Activated CD8-positive, alpha-beta memory T cell treated with anti-CD3 and anti-CD28 coated beads, Interleukin-2, amount 50 U/mL, for 48 hours (primary cell): ENCODE measurements around the gene SMAD3.
"Not testable (repeated sequence)": the region's sequence is repeated elsewhere in the genome, so short reads cannot be mapped to it uniquely, and the experiment has no call there.

Experiments used
- DNase-seq: peaks from one replicate; pipeline ENCODE4 v3.0.0-alpha.2; 2020

SMAD3 gene

DNA sequence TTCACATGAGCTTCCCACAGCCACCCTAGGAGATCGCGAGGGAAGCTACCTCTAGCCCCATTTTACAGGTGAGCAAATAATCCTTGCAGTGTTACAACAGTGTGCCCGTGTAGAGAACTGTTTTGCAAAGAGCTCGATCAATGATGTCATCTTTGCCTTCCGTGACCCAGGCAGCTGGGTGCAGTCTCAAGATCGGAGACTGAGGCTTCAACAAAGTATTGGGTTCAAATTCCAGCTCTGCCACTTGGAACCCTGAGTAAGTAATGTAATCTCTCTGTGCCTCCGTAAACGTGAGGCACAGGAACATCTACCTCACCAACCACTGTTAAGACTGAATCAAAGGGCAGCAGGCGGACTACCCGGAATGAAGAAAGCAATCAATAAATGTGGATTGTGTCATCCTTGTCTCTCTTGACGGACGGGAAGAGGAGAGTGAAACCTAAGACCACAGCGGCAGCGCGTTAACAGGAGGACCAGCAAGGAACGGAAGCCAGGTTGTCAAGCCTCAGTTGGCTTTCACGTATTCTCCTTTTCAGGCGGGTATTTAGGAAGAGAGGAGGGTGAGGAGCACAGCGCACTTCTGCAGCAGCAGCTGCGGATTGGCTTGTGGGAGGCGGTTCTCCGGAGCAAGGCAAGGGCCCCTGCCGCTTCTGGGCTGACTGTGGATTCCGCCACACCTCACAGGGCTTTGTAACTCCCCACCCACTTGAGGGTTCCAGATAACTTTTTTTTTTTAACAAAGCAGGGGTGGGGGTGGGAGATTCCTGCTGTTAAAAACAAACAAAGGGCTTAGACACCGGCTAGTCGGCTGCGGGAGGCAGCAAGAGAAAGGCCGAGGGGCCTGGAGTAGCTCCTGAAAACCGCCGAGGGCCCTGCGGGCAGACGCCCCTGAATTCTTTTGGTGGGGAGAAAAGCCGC lies 1.5 kb upstream of the SMAD3 start:
- no peak for DNase-seq

DNA sequence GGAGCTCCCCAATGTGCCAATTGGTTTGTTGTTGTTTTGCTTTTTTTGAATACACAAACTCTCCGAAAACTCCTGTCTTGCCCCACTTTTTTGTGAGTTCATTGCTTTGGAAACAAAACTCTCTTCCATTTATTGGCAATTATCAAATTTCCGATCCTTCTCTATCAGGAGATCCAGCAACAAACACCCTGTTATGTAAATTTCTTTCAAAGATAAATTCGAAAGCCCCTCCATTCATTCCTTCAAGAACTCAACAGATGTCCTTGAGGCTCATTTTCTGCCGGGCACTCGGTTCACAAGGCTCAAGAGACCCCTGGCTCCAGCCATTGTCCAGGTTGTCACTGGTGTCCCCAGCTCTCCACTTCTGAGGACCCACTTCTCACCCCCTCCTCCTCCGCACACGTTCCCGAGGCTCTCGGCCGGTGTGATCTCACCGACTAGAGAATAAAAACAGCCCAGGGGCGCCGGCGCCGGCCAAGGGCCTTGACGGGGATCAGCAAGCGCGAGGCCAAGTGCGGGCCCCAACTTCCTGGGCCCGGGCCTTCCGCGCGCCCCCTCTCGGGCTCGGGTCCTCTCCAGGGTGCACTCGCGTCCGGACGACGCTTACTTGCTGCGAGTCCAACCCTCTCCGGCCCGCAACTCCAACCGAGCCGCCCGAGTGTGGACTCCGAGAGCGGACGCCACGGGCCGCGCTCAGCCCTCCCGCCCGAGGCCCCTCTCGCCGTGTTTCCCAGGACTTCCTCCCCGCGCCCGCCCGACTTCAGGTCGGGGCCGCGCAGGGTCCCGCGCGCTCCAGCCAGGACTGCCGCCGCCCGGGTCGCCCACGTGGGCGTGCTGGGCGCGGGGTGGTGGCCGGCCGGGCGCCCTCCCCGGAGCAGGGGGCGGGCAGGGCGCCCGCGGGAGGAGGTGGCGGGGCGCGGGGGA lies 533 bp upstream of the SMAD3 start:
- DNase-seq = peak; percentile 72

DNA sequence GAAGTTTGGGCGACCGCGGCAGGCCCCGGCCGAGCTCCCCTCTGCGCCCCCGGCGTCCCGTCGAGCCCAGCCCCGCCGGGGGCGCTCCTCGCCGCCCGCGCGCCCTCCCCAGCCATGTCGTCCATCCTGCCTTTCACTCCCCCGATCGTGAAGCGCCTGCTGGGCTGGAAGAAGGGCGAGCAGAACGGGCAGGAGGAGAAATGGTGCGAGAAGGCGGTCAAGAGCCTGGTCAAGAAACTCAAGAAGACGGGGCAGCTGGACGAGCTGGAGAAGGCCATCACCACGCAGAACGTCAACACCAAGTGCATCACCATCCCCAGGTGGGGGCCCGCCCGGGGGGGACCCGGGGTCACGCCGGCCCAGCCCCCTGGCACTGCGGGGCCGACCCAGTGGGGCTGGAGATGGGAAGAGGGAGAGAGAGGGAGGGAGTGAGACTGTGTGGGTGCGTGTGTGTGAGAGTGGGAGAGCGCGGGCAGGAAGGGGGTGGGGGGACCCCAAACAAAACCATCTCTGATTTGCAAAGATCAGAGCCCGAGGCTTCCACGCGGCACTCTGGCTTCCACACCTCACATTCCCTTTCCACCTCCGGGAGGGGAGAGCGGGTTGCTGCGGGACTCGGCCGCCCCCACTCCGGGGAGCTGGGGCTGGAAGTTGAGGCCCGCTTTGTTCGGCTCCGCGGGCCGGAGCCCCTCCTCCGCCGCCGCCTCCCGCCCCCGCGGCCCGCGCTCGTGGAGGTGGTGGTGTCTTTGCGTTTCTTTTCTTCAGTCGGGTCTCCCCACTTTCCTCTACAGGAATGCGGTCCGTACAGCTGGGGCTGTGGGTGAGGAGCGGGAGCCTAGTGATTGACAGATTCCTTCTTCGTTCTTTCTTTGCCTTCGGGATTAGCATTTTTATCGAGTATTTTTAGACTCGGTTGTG lies 898 bp downstream of the SMAD3 start:
- DNase-seq = peak; percentile 68

DNA sequence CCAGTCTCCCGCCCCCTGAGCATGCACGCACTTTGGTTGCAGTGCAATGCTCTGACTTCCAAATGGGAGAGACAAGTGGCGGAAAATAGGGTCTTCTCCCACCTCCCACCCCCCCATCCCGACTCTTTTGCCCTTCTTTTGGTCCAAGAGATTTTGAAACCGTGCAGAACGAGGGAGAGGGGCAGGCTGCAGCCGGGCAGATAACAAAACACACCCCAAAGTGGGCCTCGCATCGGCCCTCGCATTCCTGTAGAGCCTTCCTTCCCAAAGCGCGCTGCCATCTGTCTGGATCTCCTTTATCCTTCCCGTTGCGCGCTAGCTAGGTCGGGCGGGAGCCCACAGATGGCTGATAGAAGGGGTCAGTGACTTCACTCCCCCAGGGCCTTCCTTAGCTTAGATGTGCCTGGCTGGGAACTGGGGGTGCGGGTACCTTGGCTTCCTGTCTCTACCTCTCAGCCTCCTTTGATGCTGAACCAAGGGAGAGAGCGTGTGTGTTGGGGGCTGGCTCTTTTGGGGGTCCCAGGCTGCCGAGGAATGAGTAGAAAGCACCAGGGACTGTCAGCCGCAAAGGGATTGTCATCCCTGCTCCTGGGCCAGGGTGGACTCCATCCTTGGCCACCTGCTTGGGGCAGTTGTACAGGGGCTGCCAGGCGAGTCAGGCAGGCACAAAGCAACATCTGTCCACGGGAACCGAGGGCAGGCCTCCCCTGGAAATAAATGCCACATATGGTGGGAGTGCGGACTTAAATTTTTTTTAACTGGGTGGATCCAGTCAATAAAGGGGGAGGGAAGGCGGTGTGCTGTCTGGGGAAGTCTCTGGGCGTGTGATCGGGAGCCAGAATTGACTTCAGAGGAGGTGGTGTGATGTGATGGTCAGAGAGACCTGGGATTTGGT lies 1.8 kb downstream of the SMAD3 start:
- no peak for DNase-seq

DNA sequence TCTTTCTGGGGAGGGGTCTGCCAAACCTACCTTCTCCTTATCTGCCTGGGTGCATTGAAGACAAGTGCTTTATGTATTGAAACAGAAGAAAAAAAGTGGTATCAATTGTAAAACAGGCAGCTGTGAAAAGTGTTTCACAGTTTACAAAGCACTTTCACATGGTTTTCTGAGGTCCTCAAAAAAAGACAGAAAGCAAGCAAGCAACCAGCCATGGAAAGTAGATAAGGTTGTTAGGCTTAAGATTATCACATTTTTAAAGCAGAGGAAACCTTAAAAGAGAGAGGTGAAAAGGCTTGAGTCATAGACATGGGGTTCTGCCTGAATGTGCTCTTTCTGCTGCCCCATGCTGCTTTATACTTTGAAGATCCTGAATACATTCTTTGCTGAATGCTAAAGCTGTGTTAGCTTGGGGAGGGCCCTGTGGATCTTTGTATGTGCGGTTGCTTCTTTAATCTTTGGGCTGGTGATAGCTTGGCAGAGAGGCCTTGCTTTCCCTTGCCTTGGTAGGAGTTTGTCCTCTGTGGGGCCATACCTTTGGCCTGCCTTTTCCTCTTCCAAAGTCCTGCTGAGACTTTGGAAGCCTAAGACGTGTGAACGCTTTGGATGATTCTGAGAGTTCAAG lies 2.6 kb downstream of the SMAD3 start:
- no peak for DNase-seq

DNA sequence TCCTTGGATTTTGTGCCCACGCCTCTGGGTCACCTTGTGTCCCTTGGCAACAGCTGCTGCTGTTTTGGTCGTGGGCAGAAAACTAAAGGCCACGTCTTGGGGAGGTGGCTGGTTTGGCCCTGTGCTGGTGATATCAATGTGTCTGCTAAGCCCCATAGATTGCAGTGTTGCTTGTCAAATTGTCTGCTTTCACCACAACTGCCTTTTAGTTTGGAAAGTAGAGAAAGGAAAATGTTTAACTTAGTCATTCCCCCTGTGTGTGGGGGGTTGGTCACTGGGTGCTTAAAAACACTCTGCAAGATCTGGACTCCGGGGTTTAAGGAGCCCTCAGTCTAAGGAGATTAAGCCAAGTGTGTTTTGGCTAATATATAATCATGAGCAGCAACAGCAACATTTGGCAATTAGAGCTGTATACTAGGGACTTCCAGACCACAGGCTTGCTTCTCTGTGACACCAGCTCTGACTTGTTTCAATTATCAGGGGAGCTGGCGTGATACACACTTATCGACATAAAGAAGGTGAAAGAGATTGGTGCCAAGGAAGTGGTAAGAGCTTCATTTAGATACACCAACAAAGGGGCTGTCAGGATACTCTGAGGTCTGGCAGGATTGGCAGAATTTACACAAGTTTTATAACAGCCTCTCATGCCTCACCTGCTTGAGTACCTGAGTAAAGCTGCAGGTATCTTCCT lies 3.5 kb downstream of the SMAD3 start:
- DNase-seq = no peak

DNA sequence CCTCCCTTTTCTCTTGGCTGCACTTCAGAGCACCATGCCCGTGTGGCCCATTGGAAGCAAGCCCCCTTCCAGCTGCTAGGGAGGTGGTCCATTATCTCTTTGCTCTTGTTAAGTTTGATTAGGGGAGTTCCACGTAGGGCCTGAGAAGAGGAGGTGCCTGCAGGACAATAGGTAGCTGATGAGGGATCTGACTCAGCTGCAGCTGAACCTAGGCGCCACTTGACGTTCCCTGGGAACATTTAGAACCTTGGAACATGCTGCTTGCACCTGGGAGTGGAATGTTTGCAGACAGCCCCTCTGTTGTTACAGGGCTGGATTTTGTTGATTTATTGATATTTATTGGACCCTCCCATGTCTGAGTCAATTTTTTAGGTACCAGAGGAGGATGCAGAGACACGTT lies 4.7 kb downstream of the SMAD3 start:
- no peak for DNase-seq

DNA sequence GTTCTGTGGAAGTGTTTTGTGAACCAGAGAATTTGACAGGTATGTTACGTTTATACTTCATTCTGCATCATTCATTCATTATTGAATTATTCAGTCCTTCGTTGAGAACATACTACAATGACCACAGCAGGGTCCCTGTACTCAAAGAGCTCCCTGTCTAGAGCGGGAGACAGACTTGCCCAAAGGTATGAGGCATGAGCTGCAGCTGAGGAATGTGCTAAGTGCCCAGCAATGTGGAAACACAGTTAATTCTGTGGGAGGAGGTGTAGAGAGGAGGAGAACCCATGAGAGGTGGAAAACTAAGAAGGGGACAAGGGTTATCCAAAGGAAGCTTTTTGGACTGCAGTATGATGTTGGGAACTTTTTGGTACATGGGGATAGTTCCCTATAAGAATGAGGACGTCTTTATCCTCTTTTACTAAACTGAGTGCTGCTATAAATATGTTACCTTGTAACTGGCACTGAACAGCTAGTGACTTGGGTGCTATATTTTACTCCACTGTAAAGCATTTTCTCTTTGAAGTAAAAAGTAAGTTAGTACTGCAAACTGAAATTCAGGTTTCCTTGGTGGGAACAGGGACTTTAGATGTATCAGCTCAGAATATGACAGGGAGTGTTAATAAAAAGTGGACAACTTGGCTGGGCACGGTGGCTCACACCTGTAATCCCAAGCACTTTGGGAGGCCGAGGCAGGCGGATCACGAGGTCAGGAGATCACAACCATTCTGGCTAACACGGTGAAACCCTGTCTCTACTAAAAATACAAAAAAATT lies 5.7 kb downstream of the SMAD3 start:
- DNase-seq = no peak

DNA sequence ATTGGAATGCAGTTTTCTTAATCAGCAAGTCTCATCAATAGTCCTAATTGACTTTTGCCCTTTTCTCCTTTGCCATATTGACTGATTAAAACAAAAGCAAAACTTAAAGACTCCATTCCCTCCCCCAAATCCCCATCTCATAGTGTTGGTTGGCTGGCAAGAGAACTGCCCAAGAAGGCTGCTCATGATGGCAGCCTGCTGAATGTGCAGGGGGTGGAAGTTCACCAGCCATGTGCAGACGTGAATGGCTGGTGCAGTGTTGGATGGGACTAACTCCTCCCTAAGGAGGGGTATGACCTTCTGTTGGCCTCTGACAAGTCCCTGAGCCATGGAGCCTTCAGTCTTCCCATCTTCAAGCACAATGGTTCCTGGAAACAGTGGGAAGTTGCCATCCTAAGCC lies 7.0 kb downstream of the SMAD3 start:
- DNase-seq = no peak

DNA sequence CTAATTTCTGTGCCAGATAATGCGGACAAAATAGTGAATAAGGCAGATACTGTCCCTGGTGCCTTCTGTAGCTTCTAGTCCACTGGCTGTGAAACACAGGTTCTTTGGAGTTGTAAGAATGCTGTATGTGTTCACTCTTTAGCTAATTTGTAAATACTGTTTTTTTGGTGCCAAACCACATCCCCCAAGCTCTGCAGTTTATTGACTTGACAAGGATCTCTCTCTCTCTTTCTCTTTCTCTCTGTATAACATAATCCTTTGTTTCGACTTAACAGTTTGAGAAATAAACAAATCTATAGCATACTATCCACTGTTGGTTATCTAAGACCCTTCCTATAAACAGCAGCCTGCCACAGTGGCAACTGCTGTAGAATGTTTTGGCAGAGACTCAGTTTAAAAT lies 7.6 kb downstream of the SMAD3 start:
- no peak for DNase-seq

DNA sequence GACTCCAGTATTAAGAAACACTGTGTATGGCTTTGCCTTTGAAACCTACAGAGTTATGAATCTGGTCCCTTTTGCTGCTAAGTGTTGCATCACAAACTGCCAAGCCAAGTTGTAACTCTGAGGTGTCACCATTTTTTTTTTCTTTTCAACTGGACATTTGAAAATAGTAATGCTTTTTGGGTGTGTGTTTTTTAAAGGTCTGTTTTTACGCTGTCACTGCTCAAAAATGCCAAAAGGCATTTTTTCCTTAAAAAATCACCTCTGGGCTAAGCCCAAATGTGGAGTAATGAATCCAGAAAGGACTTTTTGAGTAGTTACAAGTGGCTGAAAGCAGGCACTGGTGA lies 9.5 kb downstream of the SMAD3 start:
- no peak for DNase-seq

DNA sequence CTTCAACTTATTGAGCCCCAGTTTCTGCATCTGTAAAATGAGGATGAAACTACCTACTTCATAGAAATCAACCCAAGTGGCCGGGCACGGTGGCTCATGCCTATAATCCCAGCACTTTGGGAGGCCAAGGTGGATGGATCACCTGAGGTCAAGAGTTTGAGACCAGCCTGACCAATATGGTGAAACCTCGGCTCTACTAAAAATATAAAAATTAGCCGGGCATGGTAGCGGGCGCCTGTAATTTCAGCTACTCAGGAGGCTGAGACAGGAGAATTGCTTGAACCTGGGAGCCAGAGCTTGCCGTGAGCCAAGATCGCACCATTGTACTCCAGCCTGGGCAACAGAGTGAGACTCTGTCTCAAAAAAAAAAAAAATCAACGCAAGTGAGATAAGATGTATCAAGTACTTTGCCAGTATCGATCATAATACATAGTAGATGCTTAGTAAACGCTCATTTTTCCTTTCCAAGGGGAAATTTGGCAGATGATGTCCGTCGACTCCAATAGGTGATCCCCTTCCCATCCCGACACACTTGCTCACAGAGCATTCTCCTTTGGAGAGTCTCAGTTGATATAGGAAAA lies 10.2 kb downstream of the SMAD3 start:
- not testable (repeated sequence) for DNase-seq

DNA sequence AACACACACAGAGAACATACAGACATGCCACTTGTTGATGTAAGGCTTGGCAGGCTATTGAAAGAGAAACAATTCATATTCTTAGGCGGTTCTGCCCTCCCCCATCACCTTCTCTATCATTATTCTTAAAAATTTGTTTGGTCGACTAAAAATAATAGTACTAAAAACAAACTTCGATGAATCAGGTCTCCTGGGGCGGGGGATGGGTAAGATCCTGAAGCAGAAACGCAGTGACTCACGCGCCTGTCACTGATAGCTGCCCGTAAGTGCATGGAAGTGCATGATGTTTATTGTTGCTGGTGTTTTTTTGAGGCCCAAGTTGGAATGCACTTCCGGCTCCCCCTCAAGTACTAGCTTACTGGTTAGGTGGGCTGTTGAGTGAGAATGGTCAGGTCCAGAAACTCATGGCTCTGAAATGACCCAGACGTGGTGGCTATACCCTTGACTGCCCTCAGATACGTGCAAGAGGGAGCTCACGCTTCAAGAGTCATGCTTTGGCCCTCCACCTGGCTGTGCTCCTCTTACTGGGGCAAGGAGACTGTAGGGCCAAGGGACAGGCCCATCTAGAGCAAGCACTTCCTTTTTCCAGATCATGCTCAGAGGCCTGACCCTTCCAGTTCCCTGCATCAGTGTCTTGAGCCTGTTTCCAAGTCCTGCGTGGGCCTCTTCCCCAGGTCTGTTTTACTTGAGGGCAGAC lies 10.9 kb downstream of the SMAD3 start:
- DNase-seq = no peak

DNA sequence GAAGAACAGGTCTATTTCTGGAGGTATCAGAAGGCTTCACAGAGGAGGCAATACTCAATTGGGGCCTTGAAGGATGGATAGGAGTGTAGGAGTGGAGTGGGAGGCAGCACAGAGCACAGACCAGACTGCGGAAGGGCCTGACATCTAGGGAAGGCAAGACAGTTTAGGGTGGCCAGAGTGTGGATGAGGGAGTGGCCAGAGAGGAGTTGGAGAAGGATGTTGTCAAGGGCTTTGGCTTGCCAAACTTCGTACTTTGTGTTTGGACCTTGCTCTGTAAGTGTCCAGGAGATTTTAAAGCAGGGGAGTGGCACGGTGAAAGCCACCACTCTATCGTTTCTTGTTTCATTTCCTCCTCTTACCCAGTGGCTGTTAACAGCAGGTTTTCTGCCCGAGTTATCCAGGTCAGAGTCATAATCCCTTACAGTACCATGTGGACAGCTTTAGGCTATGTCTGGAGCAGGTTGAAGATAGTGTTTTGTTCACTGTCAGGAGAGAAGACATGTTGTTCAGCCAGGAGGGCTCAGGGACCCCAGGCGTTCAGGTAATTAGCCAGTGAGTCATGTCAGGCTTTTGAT lies 12.3 kb downstream of the SMAD3 start:
- DNase-seq = no peak

DNA sequence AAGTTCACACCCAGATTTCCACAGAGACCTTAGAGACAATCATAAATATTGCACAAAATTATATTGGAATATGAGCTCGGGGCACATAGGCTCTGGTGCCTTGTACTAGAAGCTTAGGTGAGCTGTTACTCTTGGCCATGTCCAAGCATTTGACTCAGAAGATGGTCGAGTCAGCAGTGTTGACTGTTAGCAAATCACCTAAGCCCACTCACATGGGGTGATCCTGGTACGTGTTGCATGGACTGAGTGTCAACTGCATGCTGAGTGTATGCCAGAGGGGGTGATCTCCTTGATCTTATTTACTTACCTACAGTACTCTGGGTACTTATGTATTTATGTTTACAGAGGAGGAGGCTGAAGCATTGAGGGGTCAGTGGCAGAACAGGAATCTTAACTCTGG lies 14.0 kb downstream of the SMAD3 start:
- DNase-seq = no peak

DNA sequence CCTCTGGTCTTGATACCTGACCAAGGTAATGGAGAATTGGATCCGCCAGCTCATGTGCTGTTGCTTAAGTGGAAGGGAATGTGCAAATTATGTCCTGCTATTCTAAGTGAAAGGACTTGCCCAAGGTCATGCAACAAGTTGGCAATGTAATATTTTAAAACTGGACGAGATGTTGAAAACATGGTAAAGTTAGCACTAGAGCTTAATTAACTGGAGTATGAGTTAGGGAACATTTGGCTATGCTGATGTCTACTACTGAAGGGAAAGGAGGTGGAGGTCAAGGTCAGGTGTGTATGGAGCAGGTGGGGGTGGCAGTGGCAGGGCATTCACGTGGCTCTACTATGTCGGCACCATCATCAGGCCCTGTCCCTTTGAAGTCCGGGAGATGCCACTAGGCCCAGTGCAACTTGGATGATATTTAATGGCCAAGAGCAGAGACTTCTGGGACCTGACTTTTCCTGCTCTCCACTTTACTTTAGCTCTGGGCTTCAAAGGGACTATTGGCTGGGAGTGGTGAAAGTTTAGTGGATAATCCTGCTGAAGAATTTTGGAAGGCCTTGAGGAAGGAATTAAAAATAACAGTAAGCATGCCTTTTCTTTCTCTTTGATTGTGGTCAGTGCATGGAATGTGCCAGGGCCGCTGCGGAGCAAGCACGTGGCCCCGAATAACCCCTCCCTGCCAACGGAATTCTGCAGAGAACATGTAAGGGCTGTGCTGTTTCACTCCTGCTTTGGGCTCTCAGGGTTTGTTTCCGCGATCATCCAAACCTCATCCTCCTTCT lies 14.9 kb downstream of the SMAD3 start:
- DNase-seq = no peak

DNA sequence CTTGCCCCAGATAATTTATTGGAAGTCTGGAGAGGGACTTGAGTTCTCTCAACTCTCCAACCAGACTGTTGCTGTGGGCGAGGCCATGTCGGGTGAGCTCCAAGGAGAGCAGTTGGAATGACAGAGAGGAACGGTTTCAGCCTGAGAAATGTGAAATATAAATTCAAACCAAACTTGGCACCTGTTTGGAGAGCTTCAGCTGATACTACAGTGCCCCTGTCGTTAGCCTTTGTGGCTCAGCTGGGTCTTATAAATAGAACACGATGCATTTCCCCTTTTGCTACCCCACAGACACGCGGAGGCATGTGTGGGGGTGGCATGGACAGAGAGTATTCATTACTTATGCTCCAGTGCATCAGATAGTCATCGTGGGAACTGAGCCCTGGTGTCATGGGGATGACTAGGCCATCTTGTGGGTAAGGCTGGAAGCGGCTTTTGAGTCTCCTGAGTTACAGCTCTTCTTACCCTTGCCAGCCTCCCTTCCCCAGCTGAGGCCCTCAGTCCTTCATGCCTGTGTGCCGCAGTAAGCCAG lies 15.6 kb downstream of the SMAD3 start:
- no peak for DNase-seq
